HepG2 (cell line): ENCODE measurements around the gene UBP1. TPM values are rescaled to one million over a fixed set of nuclear protein-coding genes. Genes with fewer than 3 reads are reported as not detected.

Source experiments
- ATAC-seq: fragments of 200-7000 bp; cut with Tn5 transposase; 3 replicates; pipeline ENCODE4 v1.9.1; 2020; ENCODE audit warnings: mild to moderate bottlenecking, moderate library complexity
- BruUV-seq: library from RNA; stranded (reverse); fragments of 400-500 nt; replicated peaks from 2 replicates; lab custom pipeline; 2021; lab: Mats Ljungman, UMichigan
- CTCF ChIA-PET: fragments of 300-600 bp; formaldehyde crosslinking; extraction: SDS; loops from one replicate; lab custom pipeline; 2021; ENCODE audit warnings: low total read pairs, inconsistent platforms, low intra/inter-chr PET ratio; lab: Yijun Ruan, JAX
- POLR2A ChIA-PET: fragments of 350-600 bp; sonication (Branson Sonifier 250); formaldehyde crosslinking; loops from one replicate; lab custom pipeline; 2020; ENCODE audit warnings: antibody characterized with exemption, inconsistent platforms; lab: Yijun Ruan, JAX
- DNase-seq: peaks from one replicate; pipeline ENCODE4 v3.0.0-alpha.2; 2015; ENCODE audit warnings: low spot score
- FAIRE-seq: peaks from 3 replicates; lab custom pipeline; 2011; peaks lifted over from hg19 to GRCh38; lab: Jason Lieb, UNC
- H2AFZ ChIP-seq: one replicate; pipeline ENCODE4 v1.6.1; 2011; ENCODE audit warnings: low read length, inconsistent platforms
- H3K27ac ChIP-seq: fragments of 300-600 bp; 3 replicates; pipeline ENCODE4 v1.8.0; 2011; ENCODE audit warnings: mixed run types, mild to moderate bottlenecking, mixed read lengths, low read length, inconsistent platforms; ENCODE audit not compliant: insufficient read depth; ENCODE audit errors: extremely low read length
- H3K27me3 ChIP-seq, 2 experiments: fragments of 200-600 bp in 1 of 2; 2 replicates in 1 of 2; 3 replicates in 1 of 2; pipeline versions ENCODE4 v1.6.0 to v1.8.0; 2011; ENCODE audit warnings: low read length in 2 of 2, mild to moderate bottlenecking in 2 of 2, moderate library complexity in 2 of 2, inconsistent platforms in 1 of 2; ENCODE audit not compliant: insufficient read depth in 2 of 2, control insufficient read depth in 1 of 2
- H3K36me3 ChIP-seq, 2 experiments: fragments of 200-600 bp in 1 of 2; replicated peaks in 1 of 2; 2 replicates in 1 of 2; 3 replicates in 1 of 2; pipeline versions ENCODE4 v1.5.1 to v1.8.0; 2011; ENCODE audit warnings: low read length in 2 of 2, inconsistent platforms in 1 of 2; ENCODE audit not compliant: insufficient read depth in 2 of 2, control insufficient read depth in 1 of 2
- H3K4me1 ChIP-seq: 2 replicates; pipeline ENCODE4 v1.5.1; 2012; ENCODE audit warnings: low read length, inconsistent platforms; ENCODE audit not compliant: insufficient read depth
- H3K4me2 ChIP-seq: 2 replicates; pipeline ENCODE4 v1.6.0; 2011; ENCODE audit warnings: low read depth, low read length, inconsistent platforms
- H3K4me3 ChIP-seq, 3 experiments: fragments of 200-600 bp in 1 of 3; sonication (generic), shearing (Covaris generic) in 1 of 3; replicated peaks in 1 of 3; 2 replicates each; pipeline ENCODE4 v1.5.1; 2011 to 2016; ENCODE audit warnings: low read length in 3 of 3, inconsistent platforms in 2 of 3, low read depth in 2 of 3, mild to moderate bottlenecking in 2 of 3, control low read depth in 1 of 3, mixed read lengths in 1 of 3; ENCODE audit not compliant: insufficient read depth in 1 of 3
- H3K79me2 ChIP-seq: one replicate; pipeline ENCODE4 v1.6.1; 2011; ENCODE audit warnings: low read length, inconsistent platforms; ENCODE audit not compliant: insufficient read depth
- H3K9ac ChIP-seq: 2 replicates; pipeline ENCODE4 v1.6.0; 2011; ENCODE audit warnings: mild to moderate bottlenecking, low read depth, low read length, inconsistent platforms; ENCODE audit not compliant: insufficient read depth
- H3K9me3 ChIP-seq: 2 replicates; pipeline ENCODE4 v1.5.1; 2012; ENCODE audit warnings: mild to moderate bottlenecking, low read length
- H4K20me1 ChIP-seq: 2 replicates; pipeline ENCODE4 v1.6.0; 2011; ENCODE audit warnings: inconsistent platforms, mild to moderate bottlenecking, low read length, moderate library complexity; ENCODE audit not compliant: insufficient read depth
- CC2D1A ChIP-seq: sonication (generic); formaldehyde crosslinking; IDR thresholded peaks from 2 replicates; pipeline ENCODE4 v1.8.1; 2023; ENCODE audit warnings: mild to moderate bottlenecking, missing genetic modification reagents
- CEBPB ChIP-seq: IDR thresholded peaks from 2 replicates; pipeline ENCODE4 v1.6.1; 2011; ENCODE audit warnings: low read depth, low read length, improper control_type of control experiment, borderline replicate concordance
- KAT2B ChIP-seq: fragments of 150-350 bp; IDR thresholded peaks from 2 replicates; pipeline ENCODE4 v1.6.1; 2014; ENCODE audit warnings: low read depth, low read length, borderline replicate concordance
- KDM5A ChIP-seq: fragments of 200-600 bp; sonication (generic); IDR thresholded peaks from 2 replicates; pipeline ENCODE4 v1.7.0; 2018; ENCODE audit warnings: antibody characterized with exemption, mild to moderate bottlenecking, low read length, borderline replicate concordance
- MAFF ChIP-seq: IDR thresholded peaks from 2 replicates; pipeline ENCODE4 v1.6.1; 2011; ENCODE audit warnings: low read depth, low read length, improper control_type of control experiment
- MAFK ChIP-seq, 2 experiments: IDR thresholded peaks in 1 of 2; conservative IDR thresholded peaks in 1 of 2; 2 replicates each; pipeline ENCODE4 v1.6.1; 2011; ENCODE audit warnings: improper control_type of control experiment in 2 of 2, low read length in 2 of 2
- MIXL1 ChIP-seq: IDR thresholded peaks from 2 replicates; pipeline ENCODE4 v1.6.1; 2016
- MLLT10 ChIP-seq: sonication (generic); formaldehyde crosslinking; IDR thresholded peaks from 2 replicates; pipeline ENCODE4 v1.4.0; 2020; ENCODE audit warnings: missing genetic modification reagents
- MYC ChIP-seq: sonication (generic); formaldehyde crosslinking; IDR thresholded peaks from 2 replicates; pipeline ENCODE4 v1.9.0; 2021; ENCODE audit warnings: missing genetic modification reagents, borderline replicate concordance
- PHF20 ChIP-seq: sonication (generic); formaldehyde crosslinking; IDR thresholded peaks from 2 replicates; pipeline ENCODE4 v1.5.0; 2020; ENCODE audit warnings: mild to moderate bottlenecking, missing genetic modification reagents
- RBM22 ChIP-seq: fragments of 200-400 bp; formaldehyde crosslinking; optimal IDR thresholded peaks from 2 replicates; pipeline ENCODE3; 2017; ENCODE audit warnings: mild to moderate bottlenecking, low read length, moderate library complexity
- REL ChIP-seq: sonication (generic); formaldehyde crosslinking; conservative IDR thresholded peaks from 2 replicates; pipeline ENCODE4 v1.8.0; 2022; ENCODE audit warnings: mild to moderate bottlenecking, missing genetic modification reagents, moderate library complexity
- ZBTB7A ChIP-seq: sonication (generic); formaldehyde crosslinking; IDR thresholded peaks from 2 replicates; pipeline ENCODE4 v1.8.0; 2022; ENCODE audit warnings: mild to moderate bottlenecking, missing genetic modification reagents
- ZMAT3 ChIP-seq: sonication (generic); formaldehyde crosslinking; conservative IDR thresholded peaks from 2 replicates; pipeline ENCODE4 v1.7.0; 2021; ENCODE audit warnings: missing genetic modification reagents
- ZNF34 ChIP-seq: sonication (generic); formaldehyde crosslinking; IDR thresholded peaks from 2 replicates; pipeline ENCODE4 v1.4.0; 2020; ENCODE audit warnings: mild to moderate bottlenecking, missing genetic modification reagents, borderline replicate concordance
- ZNF383 ChIP-seq: sonication (generic); formaldehyde crosslinking; IDR thresholded peaks from 2 replicates; pipeline ENCODE4 v1.4.0; 2020; ENCODE audit warnings: missing genetic modification reagents, mild to moderate bottlenecking, borderline replicate concordance
- ZNF441 ChIP-seq: sonication (generic); formaldehyde crosslinking; IDR thresholded peaks from 2 replicates; pipeline ENCODE4 v1.7.0; 2021; ENCODE audit warnings: missing genetic modification reagents, borderline replicate concordance
- ZNF460 ChIP-seq: sonication (generic); formaldehyde crosslinking; IDR thresholded peaks from 2 replicates; pipeline ENCODE4 v1.5.1; 2020; ENCODE audit warnings: missing genetic modification reagents, mild to moderate bottlenecking, borderline replicate concordance
- ZNF556 ChIP-seq: sonication (generic); formaldehyde crosslinking; IDR thresholded peaks from 2 replicates; pipeline ENCODE4 v1.4.0; 2020; ENCODE audit warnings: mild to moderate bottlenecking, missing genetic modification reagents, borderline replicate concordance
- ZNF577 ChIP-seq: sonication (generic); formaldehyde crosslinking; IDR thresholded peaks from 2 replicates; pipeline ENCODE4 v1.4.0; 2020; ENCODE audit warnings: mild to moderate bottlenecking, low read depth, missing genetic modification reagents, borderline replicate concordance
- ZNF7 ChIP-seq: IDR thresholded peaks from 2 replicates; pipeline ENCODE4 v1.6.1; 2016; ENCODE audit warnings: missing biosample characterization, missing genetic modification reagents
- WGBS: methylation state at CpG from one replicate; pipeline ENCODE4 v1.1.6; 2017; ENCODE audit warnings: low lambda C conversion rate; 5-methylcytosine and 5-hydroxymethylcytosine counted together
- in situ Hi-C: cut with HindIII; loops from 2 replicates; pipeline ENCODE4 v1.10.0; 2017; ENCODE audit warnings: low pct_unique_long_range_greater_than_20kb; ENCODE audit not compliant: extremely low pct_ligation_motif_present
- intact Hi-C: fragments of 100-400 bp; cut with micrococcal nuclease; formaldehyde crosslinking; loops from one replicate; pipeline ENCODE4 v1.10.0; 2022; ENCODE audit not compliant: unreplicated experiment
- polyA plus RNA-seq, 8 experiments: library from polyadenylated mRNA; depleted of rRNA in 3 of 8; stranded (reverse) in 7 of 8; unstranded in 1 of 8; fragments of >200 nt; fragmentation: Illumina TruSeq in 4 of 8; extraction: Trizol in 4 of 8; gene quantifications; 2 replicates each; pipeline versions ENCODE4 v1.2.1 to v1.2.3, GENCODE V29; 2011 to 2016; ENCODE audit warnings: low read depth in 4 of 8, missing spikeins in 1 of 8, mixed read lengths in 1 of 8; ENCODE audit not compliant: insufficient read depth in 1 of 8
- total RNA-seq, 5 experiments: library from RNA; depleted of rRNA; stranded (reverse); fragments of >200 nt; fragmentation: Illumina TruSeq; extraction: Trizol; gene quantifications; 2 replicates each; pipeline ENCODE4 v1.2.3, GENCODE V29; 2016; ENCODE audit warnings: low read depth in 1 of 5
- TF ChIP-seq, protein P1 (sequence below): sonication (generic); formaldehyde crosslinking; IDR thresholded peaks from 2 replicates; pipeline ENCODE4 v1.5.1; 2020; ENCODE audit warnings: mild to moderate bottlenecking, missing genetic modification reagents, borderline replicate concordance

UBP1 gene
- total and polyA plus RNA-seq, 2 of the 13 experiments (the other 11 are each of a cell fraction or from before 2014, with no cell fraction given) = 48.3 to 79.9 TPM

DNA sequence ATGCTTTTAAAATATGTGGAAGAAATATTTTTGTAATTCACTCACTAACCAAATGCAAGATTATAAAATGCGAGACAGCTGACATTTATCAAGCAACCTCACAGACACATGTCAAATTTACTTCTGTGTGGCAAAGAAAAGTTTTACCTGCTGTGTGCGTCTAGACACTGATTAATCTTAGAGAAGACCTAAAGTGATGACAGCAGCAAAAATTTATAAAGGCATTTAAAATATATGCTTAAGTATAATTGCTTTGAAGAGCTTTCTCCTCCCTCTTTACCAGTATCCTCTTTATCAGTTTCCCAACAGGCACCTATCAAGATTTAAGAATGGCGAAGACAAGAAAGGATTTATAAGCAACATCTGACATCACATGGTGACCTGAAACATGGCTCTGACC lies 37.3 kb downstream of the UBP1 start:
- no TSS peak for BruUV-seq
- no peak overlapping the region for H3K9ac ChIP-seq
- TF ChIP-seq ZBTB7A (CRISPR knock-in tag) = no peak
- no peak for TF ChIP-seq CEBPB
- TF ChIP-seq ZMAT3 (CRISPR knock-in tag) = no peak
- TF ChIP-seq PHF20 = no peak
- peak; percentile 31 for TF ChIP-seq RBM22
- TF ChIP-seq ZNF383 (CRISPR knock-in tag) = no peak
- no peak for TF ChIP-seq REL (CRISPR knock-in tag)
- TF ChIP-seq CC2D1A (CRISPR knock-in tag) = no peak
- TF ChIP-seq MAFF = peak; percentile 82
- no peak for TF ChIP-seq ZNF34 (CRISPR knock-in tag)
- TF ChIP-seq KAT2B = no peak
- no peak for TF ChIP-seq MLLT10 (CRISPR knock-in tag)
- TF ChIP-seq MIXL1 (CRISPR knock-in tag) = no peak
- no peak for TF ChIP-seq MYC
- TF ChIP-seq MAFK (conservative IDR thresholded peaks at IDR 0.05 in 1 of 2, IDR thresholded peaks at IDR 0.05 in 1 of 2; ENCODE audit: low read length in 2 of 2) = peak; percentile 78 to 92
- TF ChIP-seq, protein P1, sequence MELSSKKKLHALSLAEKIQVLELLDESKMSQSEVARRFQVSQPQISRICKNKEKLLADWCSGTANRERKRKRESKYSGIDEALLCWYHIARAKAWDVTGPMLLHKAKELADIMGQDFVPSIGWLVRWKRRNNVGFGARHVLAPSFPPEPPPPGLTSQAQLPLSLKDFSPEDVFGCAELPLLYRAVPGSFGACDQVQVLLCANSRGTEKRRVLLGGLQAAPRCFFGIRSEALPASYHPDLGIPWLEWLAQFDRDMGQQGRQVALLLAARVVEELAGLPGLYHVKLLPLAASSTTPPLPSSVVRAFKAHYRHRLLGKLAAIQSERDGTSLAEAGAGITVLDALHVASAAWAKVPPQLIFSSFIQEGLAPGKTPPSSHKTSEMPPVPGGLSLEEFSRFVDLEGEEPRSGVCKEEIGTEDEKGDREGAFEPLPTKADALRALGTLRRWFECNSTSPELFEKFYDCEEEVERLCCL = no peak
- no peak for TF ChIP-seq ZNF556 (CRISPR knock-in tag)
- no peak for TF ChIP-seq ZNF441 (CRISPR knock-in tag)
- TF ChIP-seq KDM5A = no peak
- TF ChIP-seq ZNF577 = no peak
- TF ChIP-seq ZNF7 (CRISPR knock-in tag) = no peak
- no peak for TF ChIP-seq ZNF460 (CRISPR knock-in tag)
- peaks cover 18 to 87% of the 10 kb centered on the region in 2 experiments for H3K36me3 ChIP-seq
- FAIRE-seq (no peak), DNase-seq (no peak), ATAC-seq (no peak)
- intact Hi-C loops = no loop called here
- H2AFZ ChIP-seq = no peak overlapping the region
- H3K4me1 ChIP-seq = no peaks in the 10 kb centered on the region
- H3K9me3 ChIP-seq = no peaks in the 10 kb centered on the region
- no peak overlapping the region for H3K27ac ChIP-seq
- H4K20me1 ChIP-seq = no peaks in the 10 kb centered on the region
- H3K4me2 ChIP-seq = no peak overlapping the region
- H3K79me2 ChIP-seq = no peaks in the 10 kb centered on the region
- in situ Hi-C loops = no loop called here
- H3K4me3 ChIP-seq = no peak overlapping the region
- 98% methylated on average over 3 of the region's 3 CpGs for WGBS
- H3K27me3 ChIP-seq = no peaks in the 10 kb centered on the region
- POLR2A ChIA-PET = no interaction called here
- CTCF ChIA-PET = no interaction called here
